IPS-18c (cell line): ENCODE results near the gene HOXD11.

Source experiments
- H3K4me3 ChIP-seq: 2 replicates; pipeline ENCODE4 v1.7.0; 2013; ENCODE audit warnings: low read depth, mild to moderate bottlenecking, low read length, moderate library complexity; ENCODE audit not compliant: insufficient read depth
- H3K9me3 ChIP-seq: one replicate; pipeline ENCODE4 v1.6.1; 2013; ENCODE audit warnings: mild to moderate bottlenecking, low read length, moderate library complexity; ENCODE audit not compliant: control insufficient read depth, insufficient read depth

The HOXD11 gene

DNA sequence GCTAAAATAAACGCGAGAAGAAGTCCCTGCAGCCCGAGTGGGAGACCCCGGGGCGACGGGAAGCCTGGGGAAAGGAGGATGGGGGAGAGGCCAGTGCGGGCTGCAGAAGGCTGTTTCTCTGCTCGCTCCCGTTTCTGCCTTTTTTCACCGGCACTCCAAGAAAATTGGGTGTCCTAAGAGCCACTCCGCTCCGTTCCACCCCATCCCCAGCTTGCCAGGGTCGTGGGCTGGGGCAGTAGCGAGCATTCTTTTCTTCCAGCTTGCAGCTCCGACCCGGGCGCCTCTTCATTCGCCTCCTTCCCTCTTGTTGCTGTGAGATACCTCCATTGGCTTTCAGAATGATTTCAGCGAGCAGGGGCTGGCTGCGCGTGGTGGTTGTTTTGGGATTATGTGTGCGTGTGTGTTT is 51.1 kb downstream of the HOXD11 start:
- H3K9me3 ChIP-seq, result peaks cover 6% of the 10 kb centered on the region
- H3K4me3 ChIP-seq, result no peak overlapping the region

DNA sequence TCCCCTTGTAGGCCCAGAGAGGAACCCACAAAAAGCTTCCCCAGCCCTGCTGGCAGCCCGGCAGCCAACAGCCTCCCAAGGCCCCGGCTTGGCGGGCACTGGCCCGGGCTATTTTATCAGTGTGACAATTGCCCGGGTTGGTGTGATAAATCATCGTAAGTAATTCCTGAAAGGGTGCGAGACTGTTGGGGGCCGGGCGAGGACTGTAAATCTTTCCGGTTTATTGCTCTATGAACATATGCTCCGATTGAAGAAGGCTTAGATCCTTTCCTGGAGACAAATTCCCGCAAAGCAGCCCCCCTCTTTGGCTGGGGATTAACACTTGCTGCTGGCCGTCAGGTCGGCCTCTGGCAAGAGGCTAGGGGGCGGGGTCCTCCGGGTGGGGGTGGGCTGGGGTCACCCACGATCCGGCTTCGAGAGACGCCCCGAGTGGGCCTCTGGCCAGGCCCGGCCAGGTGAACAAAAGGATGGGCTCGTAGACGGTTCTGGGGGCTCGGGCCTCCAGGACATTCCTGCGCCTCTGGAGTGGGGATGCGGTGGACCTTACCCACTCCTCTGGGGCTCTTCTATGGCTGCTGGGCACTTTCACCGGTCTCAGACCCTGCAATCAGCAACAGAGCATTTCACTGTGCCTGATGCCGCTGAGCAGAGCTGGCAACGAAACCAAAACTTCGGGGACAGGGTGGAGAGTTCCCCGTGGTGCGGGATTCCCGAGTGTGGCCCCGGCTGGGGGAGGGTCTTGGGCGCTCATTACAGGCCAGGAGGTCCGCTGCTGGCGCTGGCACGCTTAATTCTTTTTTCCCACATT is 52.0 kb downstream of the HOXD11 start:
- Histone ChIP-seq H3K4me3 (no peak overlapping the region), H3K9me3 (peaks cover 6% of the 10 kb centered on the region)
